Body of pancreas (tissue), 4 donors: ENCODE results near the gene GRK6.

Experiments
- CTCF ChIP-seq, 7 experiments: fragments of 450-650 bp in 4 of 7; fragments of 200-600 bp in 3 of 7; sonication (generic) in 3 of 7; IDR thresholded peaks; one replicate each; pipeline ENCODE4 v1.5.1; 2016 to 2019; ENCODE audit warnings: antibody characterized with exemption in 7 of 7
- POLR2A ChIP-seq, 3 donors: fragments of 450-650 bp; IDR thresholded peaks; one replicate each; pipeline ENCODE4 v1.6.1; 2016; ENCODE audit warnings: antibody characterized with exemption in 3 of 3, mild to moderate bottlenecking in 2 of 3

GRCh38 chr5:177428574-177429217 lies 2.2 kb downstream of the GRK6 start:
- TF ChIP-seq CTCF (IDR thresholded peaks at IDR 0.05) (no peak), POLR2A (IDR thresholded peaks at IDR 0.05) (no peak)
